AG04449 (cell line): ENCODE data around the gene TSGA10IP.

Experiments
- CTCF ChIA-PET: fragments of 350-600 bp; formaldehyde crosslinking; extraction: SDS; loops from one replicate; lab custom pipeline; 2021; ENCODE audit warnings: antibody characterized with exemption; lab: Yijun Ruan, JAX
- POLR2A ChIA-PET: fragments of 400-600, 350-600 bp; formaldehyde crosslinking; extraction: SDS; loops from one replicate; lab custom pipeline; 2020; ENCODE audit warnings: antibody characterized with exemption, inconsistent platforms; lab: Yijun Ruan, JAX
- DNase-seq: peaks from one replicate; pipeline ENCODE4 v3.0.0-alpha.2; 2010; ENCODE audit warnings: low read depth, low spot score
- H3K4me3 ChIP-seq: 2 replicates; pipeline ENCODE4 v1.5.1; 2011; ENCODE audit warnings: low read depth, mild to moderate bottlenecking, control low read depth, low read length
- CTCF ChIP-seq: IDR thresholded peaks from one replicate; pipeline ENCODE4 v1.5.1; 2011; ENCODE audit warnings: mild to moderate bottlenecking, moderate library complexity, low read length, control low read depth, inconsistent platforms; ENCODE audit not compliant: insufficient read depth; ENCODE audit errors: missing control alignments

Gene TSGA10IP

GRCh38 chr11:65919141-65919572 is 26.1 kb upstream of the TSGA10IP start, which contains the start of gene DRAP1:
Gene DRAP1, plus strand, starts transcription at chr11:65919426. Its CDS starts 76 bp downstream, at chr11:65919502.
- TF ChIP-seq CTCF: no peak
- H3K4me3 ChIP-seq: peak within 1 kb of the TSS; percentile 92
- ChIA-PET POLR2A (interaction anchor here (0.9 to 7.1 kb wide), 2 partner anchors 20 to 28 kb away, joined by 3 to 127 read pairs; partner anchors contain the start of genes CCDC85B and FIBP), CTCF (interaction anchor here (2.1 to 4.4 kb wide), 3 partner anchors 30 to 35 kb away, joined by 9 to 28 read pairs (median 20); partner anchors contain the start of genes CCDC85B and FIBP)
- DNase-seq: peak; percentile 82

DNA sequence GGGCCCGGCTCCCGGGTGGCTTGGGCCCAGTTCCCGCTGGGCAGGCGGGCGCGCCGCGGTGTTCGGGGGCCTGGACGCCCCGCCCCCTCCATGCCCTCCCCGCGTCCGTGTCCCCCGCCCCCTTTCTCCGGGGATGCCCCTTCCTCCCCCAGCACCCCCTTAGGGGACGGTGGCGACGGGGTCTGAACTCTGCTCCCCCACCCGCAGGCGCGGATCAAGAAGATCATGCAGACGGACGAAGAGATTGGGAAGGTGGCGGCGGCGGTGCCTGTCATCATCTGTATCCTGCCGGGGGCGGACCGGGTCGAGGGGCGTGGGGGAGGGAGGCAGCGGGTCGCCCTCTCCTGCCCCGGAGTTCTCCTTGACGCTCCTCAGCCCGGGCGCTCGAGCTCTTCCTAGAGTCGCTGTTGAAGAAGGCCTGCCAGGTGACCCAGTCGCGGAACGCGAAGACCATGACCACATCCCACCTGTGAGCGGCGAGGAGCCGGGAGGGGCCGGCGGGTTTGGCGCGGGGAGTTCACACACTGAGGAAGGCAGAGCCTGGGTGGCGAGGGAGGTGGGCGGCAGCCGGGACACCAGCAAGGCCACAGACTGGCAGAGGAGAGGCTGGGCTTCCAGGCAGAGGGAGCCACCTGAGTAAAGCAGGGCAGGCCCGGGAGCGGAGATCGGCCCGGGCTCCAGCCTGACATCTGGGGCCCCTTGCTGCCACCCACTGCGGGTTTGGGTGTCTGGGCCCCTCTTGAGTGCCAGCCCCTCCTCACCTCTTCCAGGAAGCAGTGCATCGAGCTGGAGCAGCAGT is 25.5 kb upstream of the TSGA10IP start:
- CTCF ChIA-PET: interaction anchor here (1.4 to 4.4 kb wide), 3 partner anchors 12 to 35 kb away, joined by 3 to 28 read pairs (median 9); partner anchors contain the start of genes CCDC85B and FIBP
- no peak for TF ChIP-seq CTCF
- peak overlapping the region; percentile 83 for H3K4me3 ChIP-seq
- no peak for DNase-seq
- POLR2A ChIA-PET: interaction anchor here (0.9 to 7.1 kb wide), 2 partner anchors 21 to 29 kb away, joined by 3 to 127 read pairs; partner anchors contain the start of genes CCDC85B and FIBP

- H3K4me3 ChIP-seq: peak overlapping the region; percentile 83
- no peak for TF ChIP-seq CTCF
- POLR2A ChIA-PET: interaction anchor here (0.9 to 7.1 kb wide), 2 partner anchors 21 to 30 kb away, joined by 3 to 127 read pairs; partner anchors contain the start of genes CCDC85B and FIBP
- CTCF ChIA-PET: interaction anchor here (0.9 to 4.4 kb wide), 4 partner anchors 12 to 36 kb away, joined by 3 to 28 read pairs (median 6); partner anchors contain the start of genes CCDC85B and FIBP
- no peak for DNase-seq
Measured at GRCh38 chr11:65920372-65920802, 24.9 kb upstream of the TSGA10IP start.

DNA sequence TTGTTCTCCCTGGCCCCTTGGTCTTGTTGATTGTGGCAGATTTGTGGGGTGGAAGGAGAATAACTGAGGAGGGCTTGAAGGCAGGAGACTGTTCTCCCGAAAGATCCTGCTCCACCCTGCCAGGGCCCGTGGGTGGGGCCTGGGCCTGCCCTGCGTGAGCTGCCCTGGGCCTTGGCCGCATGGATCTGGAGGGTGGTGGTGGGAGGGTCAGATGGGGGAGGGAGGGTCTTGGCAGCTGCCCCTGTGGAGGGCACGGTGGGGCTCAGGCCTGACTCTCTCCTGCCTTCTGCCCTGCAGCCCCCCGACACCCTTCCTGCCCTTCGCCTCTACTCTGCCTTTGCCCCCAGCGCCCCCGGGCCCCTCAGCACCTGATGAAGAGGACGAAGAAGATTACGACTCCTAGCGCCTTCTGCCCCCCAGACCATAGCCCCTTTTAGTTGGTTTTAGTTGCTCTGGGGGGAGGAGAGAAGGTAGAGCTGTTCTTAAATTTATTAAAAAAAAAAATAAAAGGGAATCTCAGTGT is 24.2 kb upstream of the TSGA10IP start:
- no peak for DNase-seq
- ChIA-PET CTCF (interaction anchor here (0.9 to 4.4 kb wide), 7 partner anchors 11 to 124 kb away, joined by 3 to 28 read pairs (median 4); partner anchors contain the start of genes CCDC85B and FIBP), POLR2A (interaction anchor here (7.1 kb wide), 1 partner anchor 30 kb away, joined by 127 read pairs; the partner anchor contains the start of genes CCDC85B and FIBP)
- TF ChIP-seq CTCF: no peak
- H3K4me3 ChIP-seq: peak overlapping the region; percentile 83

GRCh38 chr11:65921876-65922275 is 23.4 kb upstream of the TSGA10IP start:
- no peak for DNase-seq
- TF ChIP-seq CTCF: no peak
- no peak overlapping the region for H3K4me3 ChIP-seq
- ChIA-PET POLR2A (no interaction called here), CTCF (interaction anchor here (1.1 to 4.4 kb wide), 6 partner anchors 22 to 124 kb away, joined by 3 to 28 read pairs (median 5); partner anchors contain the start of genes CCDC85B and FIBP)
